ENCODE data around the gene NMD3. TPM values are rescaled to one million over a fixed set of nuclear protein-coding genes. Genes with fewer than 3 reads are reported as not detected.
A peak's percentile ranks its signal among the peaks of the same experiment; 100 is the strongest.

Gene NMD3
- total RNA-seq, 1 experiment from 2014 or later: 71.9 TPM

- Histone ChIP-seq H3K4me3 (ENCODE audit: low read length) (no peak overlapping the region), H3K9me3 (ENCODE audit: low read length) (no peaks in the 10 kb centered on the region), H2AFZ (ENCODE audit: low read length) (no peak overlapping the region)
Measured at GRCh38 chr3:161219495-161219894, 1.6 kb upstream of the NMD3 start.

GRCh38 chr3:161221806-161222600 is 892 bp downstream of the NMD3 start:
- Histone ChIP-seq H3K4me1 (ENCODE audit: low read length) (peaks cover 31% of the 10 kb centered on the region), H3K79me2 (ENCODE audit: low read length) (peaks cover 59% of the 10 kb centered on the region), H3K9me2 (replicated peaks; ENCODE audit: insufficient read depth, low read length) (no peaks in the 10 kb centered on the region), H4K20me1 (ENCODE audit: insufficient read depth, low read depth, low read length) (peaks cover 13% of the 10 kb centered on the region; the same call in 1 of the 2 replicates), H3K4me2 (ENCODE audit: low read depth, low read length, poor library complexity, severe bottlenecking) (peak overlapping the region; percentile 69), H3K27ac (ENCODE audit: low read length) (peak overlapping the region; percentile 41; the same call in 1 of the 2 replicates), H3K9me3 (ENCODE audit: low read length) (no peaks in the 10 kb centered on the region), H3K9ac (ENCODE audit: low read length) (peak overlapping the region; percentile 96), H3K27me3 (ENCODE audit: low read length) (no peaks in the 10 kb centered on the region), H3K36me3 (ENCODE audit: insufficient read depth, low read length) (peaks cover 36% of the 10 kb centered on the region; the same call in 1 of the 2 replicates), H2AFZ (ENCODE audit: low read length) (peak overlapping the region; percentile 64; the same call in 1 of the 2 replicates), H3K4me3 (ENCODE audit: low read length) (peak overlapping the region; percentile 98)
- DNase-seq: peak; percentile 75

More at GRCh38 chr3:161219495-161219894, 1.6 kb upstream of the NMD3 start:
- Histone ChIP-seq H3K27ac (ENCODE audit: low read length) (no peak overlapping the region), H3K9me2 (replicated peaks; ENCODE audit: insufficient read depth, low read length) (no peaks in the 10 kb centered on the region), H3K79me2 (ENCODE audit: low read length) (peaks cover 34% of the 10 kb centered on the region), H3K9ac (ENCODE audit: low read length) (no peak overlapping the region), H3K4me2 (ENCODE audit: low read depth, low read length, poor library complexity, severe bottlenecking) (no peak overlapping the region), H3K27me3 (ENCODE audit: low read length) (no peaks in the 10 kb centered on the region), H3K36me3 (ENCODE audit: insufficient read depth, low read length) (peaks cover 13% of the 10 kb centered on the region; the same call in 1 of the 2 replicates), H3K4me1 (ENCODE audit: low read length) (peaks cover 31% of the 10 kb centered on the region), H4K20me1 (ENCODE audit: insufficient read depth, low read depth, low read length) (peaks cover 13% of the 10 kb centered on the region; the same call in 1 of the 2 replicates)
- no peak for DNase-seq

GRCh38 chr3:161222662-161223061 is 1.6 kb downstream of the NMD3 start:
- peaks cover 42% of the 10 kb centered on the region; the same call in 1 of the 2 replicates for H3K36me3 ChIP-seq (ENCODE audit: insufficient read depth, low read length)
- H3K9me2 ChIP-seq (replicated peaks; ENCODE audit: insufficient read depth, low read length): no peaks in the 10 kb centered on the region
- H3K4me1 ChIP-seq (ENCODE audit: low read length): peaks cover 31% of the 10 kb centered on the region
- peak overlapping the region; percentile 96 for H3K9ac ChIP-seq (ENCODE audit: low read length)
- peaks cover 13% of the 10 kb centered on the region; the same call in 1 of the 2 replicates for H4K20me1 ChIP-seq (ENCODE audit: insufficient read depth, low read depth, low read length)
- H3K79me2 ChIP-seq (ENCODE audit: low read length): peaks cover 61% of the 10 kb centered on the region
- H3K9me3 ChIP-seq (ENCODE audit: low read length): no peaks in the 10 kb centered on the region
- no peak for DNase-seq
- H3K4me2 ChIP-seq (ENCODE audit: low read depth, low read length, poor library complexity, severe bottlenecking): peak overlapping the region; percentile 69
- peak overlapping the region; percentile 98 for H3K4me3 ChIP-seq (ENCODE audit: low read length)
- H2AFZ ChIP-seq (ENCODE audit: low read length): no peak overlapping the region
- peak overlapping the region; percentile 41; the same call in 1 of the 2 replicates for H3K27ac ChIP-seq (ENCODE audit: low read length)
- H3K27me3 ChIP-seq (ENCODE audit: low read length): no peaks in the 10 kb centered on the region

- Histone ChIP-seq H3K27me3 (ENCODE audit: low read length) (no peaks in the 10 kb centered on the region), H3K9me3 (ENCODE audit: low read length) (no peaks in the 10 kb centered on the region), H3K9ac (ENCODE audit: low read length) (no peak overlapping the region), H3K27ac (ENCODE audit: low read length) (no peak overlapping the region), H3K9me2 (replicated peaks; ENCODE audit: insufficient read depth, low read length) (no peaks in the 10 kb centered on the region), H2AFZ (ENCODE audit: low read length) (no peak overlapping the region), H3K4me1 (ENCODE audit: low read length) (peaks cover 31% of the 10 kb centered on the region), H3K4me3 (ENCODE audit: low read length) (no peak overlapping the region), H3K36me3 (ENCODE audit: insufficient read depth, low read length) (peaks cover 57% of the 10 kb centered on the region; the same call in 1 of the 2 replicates), H3K4me2 (ENCODE audit: low read depth, low read length, poor library complexity, severe bottlenecking) (no peak overlapping the region), H4K20me1 (ENCODE audit: insufficient read depth, low read depth, low read length) (peaks cover 13% of the 10 kb centered on the region; the same call in 1 of the 2 replicates), H3K79me2 (ENCODE audit: low read length) (peaks cover 82% of the 10 kb centered on the region)
- DNase-seq: no peak
Measured at GRCh38 chr3:161224786-161225185, 3.7 kb downstream of the NMD3 start.

GRCh38 chr3:161230621-161231171 is 9.6 kb downstream of the NMD3 start:
- H3K36me3 ChIP-seq (ENCODE audit: insufficient read depth, low read length): peaks cover 64% of the 10 kb centered on the region; the same call in 1 of the 2 replicates
- H3K27me3 ChIP-seq (ENCODE audit: low read length): no peaks in the 10 kb centered on the region
- H3K79me2 ChIP-seq (ENCODE audit: low read length): peaks cover 85% of the 10 kb centered on the region

GRCh38 chr3:161231861-161232260 is 10.8 kb downstream of the NMD3 start:
- no peaks in the 10 kb centered on the region for H3K9me2 ChIP-seq (replicated peaks; ENCODE audit: insufficient read depth, low read length)
- H3K27me3 ChIP-seq (ENCODE audit: low read length): no peaks in the 10 kb centered on the region
- no peak overlapping the region for H2AFZ ChIP-seq (ENCODE audit: low read length)
- no peak for DNase-seq
- no peaks in the 10 kb centered on the region for H3K9me3 ChIP-seq (ENCODE audit: low read length)
- H4K20me1 ChIP-seq (ENCODE audit: insufficient read depth, low read depth, low read length): no peaks in the 10 kb centered on the region
- no peak overlapping the region for H3K27ac ChIP-seq (ENCODE audit: low read length)
- H3K4me1 ChIP-seq (ENCODE audit: low read length): no peaks in the 10 kb centered on the region
- no peak overlapping the region for H3K4me3 ChIP-seq (ENCODE audit: low read length)
- peaks cover 62% of the 10 kb centered on the region for H3K36me3 ChIP-seq (ENCODE audit: insufficient read depth, low read length)
- H3K4me2 ChIP-seq (ENCODE audit: low read depth, low read length, poor library complexity, severe bottlenecking): no peak overlapping the region
- H3K9ac ChIP-seq (ENCODE audit: low read length): no peak overlapping the region
- H3K79me2 ChIP-seq (ENCODE audit: low read length): peaks cover 83% of the 10 kb centered on the region

More at GRCh38 chr3:161230621-161231171, 9.6 kb downstream of the NMD3 start:
- no peak overlapping the region for H2AFZ ChIP-seq (ENCODE audit: low read length)
- no peaks in the 10 kb centered on the region for H3K4me1 ChIP-seq (ENCODE audit: low read length)
- H3K4me3 ChIP-seq (ENCODE audit: low read length): no peak overlapping the region
- H3K4me2 ChIP-seq (ENCODE audit: low read depth, low read length, poor library complexity, severe bottlenecking): no peak overlapping the region
- no peaks in the 10 kb centered on the region for H3K9me3 ChIP-seq (ENCODE audit: low read length)
- no peak overlapping the region for H3K9ac ChIP-seq (ENCODE audit: low read length)
- H3K27ac ChIP-seq (ENCODE audit: low read length): no peak overlapping the region
- H3K9me2 ChIP-seq (replicated peaks; ENCODE audit: insufficient read depth, low read length): no peaks in the 10 kb centered on the region
- no peak for DNase-seq
- no peaks in the 10 kb centered on the region for H4K20me1 ChIP-seq (ENCODE audit: insufficient read depth, low read depth, low read length)

- no peak overlapping the region for H3K9ac ChIP-seq (ENCODE audit: low read length)
- no peak overlapping the region for H3K27ac ChIP-seq (ENCODE audit: low read length)
- H3K4me2 ChIP-seq (ENCODE audit: low read depth, low read length, poor library complexity, severe bottlenecking): no peak overlapping the region
- H2AFZ ChIP-seq (ENCODE audit: low read length): no peak overlapping the region
- no peaks in the 10 kb centered on the region for H3K9me2 ChIP-seq (replicated peaks; ENCODE audit: insufficient read depth, low read length)
- DNase-seq: no peak
- H3K79me2 ChIP-seq (ENCODE audit: low read length): peaks cover 85% of the 10 kb centered on the region
- no peaks in the 10 kb centered on the region for H3K4me1 ChIP-seq (ENCODE audit: low read length)
- no peak overlapping the region for H3K4me3 ChIP-seq (ENCODE audit: low read length)
- H4K20me1 ChIP-seq (ENCODE audit: insufficient read depth, low read depth, low read length): no peaks in the 10 kb centered on the region
- peaks cover 57% of the 10 kb centered on the region for H3K36me3 ChIP-seq (ENCODE audit: insufficient read depth, low read length)
- no peaks in the 10 kb centered on the region for H3K27me3 ChIP-seq (ENCODE audit: low read length)
- no peaks in the 10 kb centered on the region for H3K9me3 ChIP-seq (ENCODE audit: low read length)
Measured at GRCh38 chr3:161233557-161233956, 12.4 kb downstream of the NMD3 start.

- no peak for DNase-seq
- no peaks in the 10 kb centered on the region for H3K27me3 ChIP-seq (ENCODE audit: low read length)
- no peak overlapping the region for H3K4me3 ChIP-seq (ENCODE audit: low read length)
- no peak overlapping the region for H3K27ac ChIP-seq (ENCODE audit: low read length)
- no peak overlapping the region for H3K4me2 ChIP-seq (ENCODE audit: low read depth, low read length, poor library complexity, severe bottlenecking)
- no peaks in the 10 kb centered on the region for H3K9me3 ChIP-seq (ENCODE audit: low read length)
- no peaks in the 10 kb centered on the region for H3K9me2 ChIP-seq (replicated peaks; ENCODE audit: insufficient read depth, low read length)
- no peak overlapping the region for H3K9ac ChIP-seq (ENCODE audit: low read length)
- H3K79me2 ChIP-seq (ENCODE audit: low read length): peaks cover 80% of the 10 kb centered on the region
- H4K20me1 ChIP-seq (ENCODE audit: insufficient read depth, low read depth, low read length): no peaks in the 10 kb centered on the region
- H3K4me1 ChIP-seq (ENCODE audit: low read length): no peaks in the 10 kb centered on the region
- H2AFZ ChIP-seq (ENCODE audit: low read length): no peak overlapping the region
- peaks cover 74% of the 10 kb centered on the region for H3K36me3 ChIP-seq (ENCODE audit: insufficient read depth, low read length)
Measured at GRCh38 chr3:161236240-161236639, 15.1 kb downstream of the NMD3 start.

Measured in Karpas-422 (cell line).